Measurements from ENCODE around the gene ZNF208. TPM values are rescaled to one million over a fixed set of nuclear protein-coding genes. Genes with fewer than 3 reads are reported as not detected.

ZNF208 gene
- total RNA-seq (2022; extraction: Qiagen RNA extraction; ENCODE audit: low read depth) = not detected in 5 replicates

DNA sequence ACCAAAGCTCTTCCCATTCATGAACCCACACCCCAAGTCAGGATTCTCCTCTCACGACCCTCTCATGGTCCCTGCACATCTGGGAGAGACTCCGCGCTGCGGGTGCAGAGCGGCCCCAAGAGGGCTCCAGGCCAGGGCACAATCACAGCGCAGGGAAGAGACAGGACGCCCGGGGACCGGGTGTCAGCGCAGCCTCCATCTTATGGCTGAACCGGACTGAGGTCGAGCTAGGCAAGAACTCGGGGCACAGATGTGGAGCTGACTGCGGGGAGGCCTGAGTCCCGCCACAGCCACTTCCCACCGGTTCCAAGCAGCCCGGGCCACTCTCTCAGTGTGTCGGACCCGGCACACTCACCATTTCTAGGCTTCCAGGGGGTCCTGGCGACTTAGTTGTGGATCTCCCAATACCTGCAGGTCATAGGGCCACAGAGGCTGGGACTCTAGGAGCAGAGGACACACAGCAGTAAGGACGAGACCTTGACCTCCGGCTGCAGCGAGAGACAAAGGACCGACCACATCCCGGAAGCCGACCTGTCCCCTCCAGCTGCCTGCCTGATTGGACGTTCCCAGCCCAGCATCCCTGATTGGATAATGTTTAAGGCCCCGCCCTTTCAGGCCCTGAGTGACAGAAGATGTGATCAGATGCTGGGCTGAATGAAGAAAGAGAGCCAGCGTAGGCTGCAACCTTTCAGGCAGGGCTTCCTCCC lies at the start of gene ZNF208:
TSS of gene ZNF208 (minus strand) at position 507 of the 707 bp plus-strand sequence. CDS start at position 358, 149 bp downstream.

Other genes starting within 250 kb of the ZNF208 start
- not detected in 5 replicates for gene ZNF100, start 243.4 kb downstream of the ZNF208 start, total RNA-seq (2022; extraction: Qiagen RNA extraction; ENCODE audit: low read depth)
- gene ZNF43, start 174.8 kb downstream of the ZNF208 start, total RNA-seq (2022; extraction: Qiagen RNA extraction; ENCODE audit: low read depth) = 2.7 to 4.4 TPM (median 4.0 TPM) in 5 replicates
- not detected in 5 replicates for gene ZNF257, start 41.5 kb upstream of the ZNF208 start, total RNA-seq (2022; extraction: Qiagen RNA extraction; ENCODE audit: low read depth)
- not detected in 5 replicates for gene ZNF676, start 186.0 kb upstream of the ZNF208 start, total RNA-seq (2022; extraction: Qiagen RNA extraction; ENCODE audit: low read depth)

All from A549 treated with ZK216348 at 1 μM for 4 hours (cell line).